Central memory CD8-positive, alpha-beta T cell (primary cell): Measurements from ENCODE around the gene GXYLT1.

Experiments used
- ATAC-seq: fragments of 150-1000 bp; cut with Tn5 transposase; replicated peaks from 2 replicates; pipeline ENCODE4 v1.10.0; 2022; ENCODE audit warnings: mild to moderate bottlenecking, moderate FRiP score, moderate number of reproducible peaks; ENCODE audit not compliant: poor library complexity, severe bottlenecking; ENCODE audit errors: extremely low read depth
- DNase-seq, 2 donors: peaks; one replicate each; pipeline ENCODE4 v3.0.0; 2021; ENCODE audit warnings: low spot score in 2 of 2
- H3K27ac Mint-ChIP-seq: one replicate; pipeline ENCODE4 v1.8.0; 2022; ENCODE audit warnings: low read depth, mild to moderate bottlenecking, moderate library complexity, mixed read lengths
- H3K27me3 Mint-ChIP-seq: one replicate; pipeline ENCODE4 v1.8.0; 2022; ENCODE audit warnings: mixed read lengths
- H3K36me3 Mint-ChIP-seq: one replicate; pipeline ENCODE4 v1.8.0; 2022; ENCODE audit warnings: mild to moderate bottlenecking, moderate library complexity, mixed read lengths; ENCODE audit not compliant: insufficient read depth
- H3K4me1 Mint-ChIP-seq: one replicate; pipeline ENCODE4 v1.8.0; 2022; ENCODE audit warnings: mixed read lengths
- H3K4me3 Mint-ChIP-seq: one replicate; pipeline ENCODE4 v1.8.0; 2022; ENCODE audit warnings: mild to moderate bottlenecking, moderate library complexity, mixed read lengths
- H3K9me3 Mint-ChIP-seq: one replicate; pipeline ENCODE4 v1.8.0; 2022; ENCODE audit warnings: mixed read lengths

The GXYLT1 gene

GRCh38 chr12:42172441-42173210 lies 28.0 kb upstream of the GXYLT1 start:
- ATAC-seq (no peak), DNase-seq (no peak)
- peaks cover 3% of the 10 kb centered on the region for H3K36me3 Mint-ChIP-seq
- H3K4me3 Mint-ChIP-seq: no peak overlapping the region
- peak overlapping the region; percentile 19 for H3K27ac Mint-ChIP-seq
- peaks cover 4% of the 10 kb centered on the region for H3K9me3 Mint-ChIP-seq
- H3K4me1 Mint-ChIP-seq: peaks cover 42% of the 10 kb centered on the region
- H3K27me3 Mint-ChIP-seq: no peaks in the 10 kb centered on the region

- ATAC-seq: no peak
- Mint-ChIP-seq H3K27ac (no peak overlapping the region), H3K4me3 (no peak overlapping the region)
These were observed 23.0 kb upstream of the GXYLT1 start for GRCh38 chr12:42167711-42168110.

GRCh38 chr12:42166501-42166900 lies 21.8 kb upstream of the GXYLT1 start:
- DNase-seq: no peak
- no peak overlapping the region for H3K27ac Mint-ChIP-seq
- H3K4me3 Mint-ChIP-seq: no peak overlapping the region
- no peaks in the 10 kb centered on the region for H3K9me3 Mint-ChIP-seq
- H3K27me3 Mint-ChIP-seq: no peaks in the 10 kb centered on the region
- no peak for ATAC-seq
- peaks cover 26% of the 10 kb centered on the region for H3K4me1 Mint-ChIP-seq
- peaks cover 3% of the 10 kb centered on the region for H3K36me3 Mint-ChIP-seq

More at GRCh38 chr12:42167711-42168110, 23.0 kb upstream of the GXYLT1 start:
- no peak for DNase-seq
- Mint-ChIP-seq H3K4me1 (peaks cover 21% of the 10 kb centered on the region), H3K9me3 (no peaks in the 10 kb centered on the region), H3K36me3 (peaks cover 1% of the 10 kb centered on the region), H3K27me3 (no peaks in the 10 kb centered on the region)

- no peak overlapping the region for H3K4me3 Mint-ChIP-seq
- H3K9me3 Mint-ChIP-seq: no peaks in the 10 kb centered on the region
- no peaks in the 10 kb centered on the region for H3K27me3 Mint-ChIP-seq
- peaks cover 21% of the 10 kb centered on the region for H3K4me1 Mint-ChIP-seq
- H3K27ac Mint-ChIP-seq: no peak overlapping the region
- ATAC-seq (no peak), DNase-seq (no peak)
- H3K36me3 Mint-ChIP-seq: peaks cover 11% of the 10 kb centered on the region
These were observed 19.2 kb upstream of the GXYLT1 start for GRCh38 chr12:42163913-42164312.

- DNase-seq (no peak), ATAC-seq (no peak)
- no peaks in the 10 kb centered on the region for H3K27me3 Mint-ChIP-seq
- peaks cover 18% of the 10 kb centered on the region for H3K4me1 Mint-ChIP-seq
- peak overlapping the region; percentile 58 for H3K27ac Mint-ChIP-seq
- H3K9me3 Mint-ChIP-seq: no peaks in the 10 kb centered on the region
- H3K4me3 Mint-ChIP-seq: no peak overlapping the region
- H3K36me3 Mint-ChIP-seq: peaks cover 11% of the 10 kb centered on the region
These were observed 18.3 kb upstream of the GXYLT1 start for GRCh38 chr12:42162965-42163364.

GRCh38 chr12:42162193-42162592 lies 17.5 kb upstream of the GXYLT1 start:
- Mint-ChIP-seq H3K27me3 (no peaks in the 10 kb centered on the region), H3K9me3 (no peaks in the 10 kb centered on the region), H3K27ac (peak overlapping the region; percentile 58), H3K36me3 (peaks cover 11% of the 10 kb centered on the region), H3K4me3 (no peak overlapping the region), H3K4me1 (peaks cover 18% of the 10 kb centered on the region)
- DNase-seq (no peak), ATAC-seq (no peak)

- DNase-seq (no peak), ATAC-seq (no peak)
- Mint-ChIP-seq H3K27me3 (no peaks in the 10 kb centered on the region), H3K27ac (peak overlapping the region; percentile 58), H3K4me1 (peaks cover 18% of the 10 kb centered on the region), H3K36me3 (peaks cover 11% of the 10 kb centered on the region), H3K4me3 (no peak overlapping the region), H3K9me3 (no peaks in the 10 kb centered on the region)
These were observed 16.9 kb upstream of the GXYLT1 start for GRCh38 chr12:42161529-42161928.

- H3K27ac Mint-ChIP-seq: no peak overlapping the region
- H3K4me1 Mint-ChIP-seq: no peaks in the 10 kb centered on the region
These were observed 11.6 kb upstream of the GXYLT1 start for GRCh38 chr12:42156232-42156631.

GRCh38 chr12:42145552-42146215 lies 1.0 kb upstream of the GXYLT1 start:
- Mint-ChIP-seq H3K9me3 (no peaks in the 10 kb centered on the region), H3K4me1 (peaks cover 35% of the 10 kb centered on the region), H3K36me3 (peaks cover 8% of the 10 kb centered on the region), H3K27me3 (no peaks in the 10 kb centered on the region), H3K27ac (peak overlapping the region; percentile 70), H3K4me3 (peak overlapping the region; percentile 97)
- no peak for DNase-seq
- no peak for ATAC-seq

More at GRCh38 chr12:42156232-42156631, 11.6 kb upstream of the GXYLT1 start:
- Mint-ChIP-seq H3K27me3 (no peaks in the 10 kb centered on the region), H3K4me3 (no peak overlapping the region), H3K9me3 (no peaks in the 10 kb centered on the region), H3K36me3 (peaks cover 5% of the 10 kb centered on the region)
- no peak for DNase-seq
- no peak for ATAC-seq

- Mint-ChIP-seq H3K4me1 (peaks cover 40% of the 10 kb centered on the region), H3K27me3 (no peaks in the 10 kb centered on the region), H3K27ac (peak overlapping the region; percentile 70), H3K36me3 (peaks cover 8% of the 10 kb centered on the region), H3K4me3 (peak overlapping the region; percentile 97), H3K9me3 (no peaks in the 10 kb centered on the region)
- DNase-seq (no peak), ATAC-seq (peak; percentile 19)
These were observed 499 bp upstream of the GXYLT1 start for GRCh38 chr12:42145197-42145549.

GRCh38 chr12:42144158-42144407 lies 591 bp downstream of the GXYLT1 start:
- peak overlapping the region; percentile 98 for H3K27ac Mint-ChIP-seq
- no peak for ATAC-seq
- H3K36me3 Mint-ChIP-seq: peaks cover 8% of the 10 kb centered on the region
- no peaks in the 10 kb centered on the region for H3K27me3 Mint-ChIP-seq
- H3K4me3 Mint-ChIP-seq: peak overlapping the region; percentile 97
- no peak for DNase-seq
- peaks cover 45% of the 10 kb centered on the region for H3K4me1 Mint-ChIP-seq
- no peaks in the 10 kb centered on the region for H3K9me3 Mint-ChIP-seq

- no peaks in the 10 kb centered on the region for H3K9me3 Mint-ChIP-seq
- ATAC-seq (peak; percentile 4), DNase-seq (no peak)
- H3K36me3 Mint-ChIP-seq: peaks cover 8% of the 10 kb centered on the region
- H3K4me1 Mint-ChIP-seq: peaks cover 45% of the 10 kb centered on the region
- H3K4me3 Mint-ChIP-seq: peak overlapping the region; percentile 97
- H3K27ac Mint-ChIP-seq: peak overlapping the region; percentile 98
- H3K27me3 Mint-ChIP-seq: no peaks in the 10 kb centered on the region
These were observed 1.1 kb downstream of the GXYLT1 start for GRCh38 chr12:42143452-42144157.
